SK-N-SH (cell line): ENCODE results near the gene RRBP1.

Experiments used
- CTCF ChIP-seq: fragments of 200-600 bp; sonication (generic); IDR thresholded peaks from 2 replicates; pipeline ENCODE4 v1.6.1; 2017; ENCODE audit warnings: antibody characterized with exemption, mild to moderate bottlenecking, moderate library complexity
- EP300 ChIP-seq, 2 experiments: IDR thresholded peaks; 2 replicates each; pipeline versions ENCODE4 v1.4.0 to v1.6.1; 2012; ENCODE audit warnings: borderline replicate concordance in 1 of 2, low read depth in 1 of 2, low read length in 1 of 2
- MAX ChIP-seq: IDR thresholded peaks from 2 replicates; pipeline ENCODE4 v1.4.0; 2012; ENCODE audit warnings: low read depth
- NFIC ChIP-seq: IDR thresholded peaks from 2 replicates; pipeline ENCODE4 v1.4.0; 2012; ENCODE audit warnings: borderline replicate concordance
- PBX3 ChIP-seq: IDR thresholded peaks from 2 replicates; pipeline ENCODE4; 2012

- TF ChIP-seq NFIC (no peak), CTCF (no peak), MAX (no peak), EP300 (IDR thresholded peaks at IDR 0.05; ENCODE audit: borderline replicate concordance in 1 of 2, low read depth in 1 of 2, low read length in 1 of 2) (no peak), PBX3 (no peak)
Measured at GRCh38 chr20:17726902-17727301, 44.9 kb upstream of the RRBP1 start.
